ENCODE measurements around the gene GALNT12. TPM values are rescaled to one million over a fixed set of nuclear protein-coding genes. Genes with fewer than 3 reads are reported as not detected.

GALNT12 gene
- total RNA-seq, 1 experiment from 2014 or later: 52.9 TPM

DNA sequence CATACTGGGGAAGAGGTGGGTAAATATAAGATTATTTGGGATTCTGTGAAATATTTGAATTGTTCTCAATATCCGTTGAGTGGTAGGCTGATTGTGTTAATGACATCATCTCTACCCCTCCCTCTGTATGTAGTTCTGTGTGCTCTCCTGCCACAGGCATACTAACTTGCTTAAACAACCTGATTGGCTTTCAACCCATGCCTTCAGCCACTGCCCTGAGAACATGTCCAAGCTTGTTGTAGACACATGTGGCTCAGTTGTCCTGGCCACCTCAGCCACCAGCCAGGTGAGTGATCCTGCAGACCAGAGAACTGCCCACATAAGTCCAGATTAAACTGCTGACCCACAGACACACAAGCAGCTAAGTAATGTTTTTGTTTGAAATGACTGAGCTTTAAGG lies 42.2 kb upstream of the GALNT12 start:
- BruUV-seq (replicated peaks): no TSS peak
- H2AFZ ChIP-seq: no peak overlapping the region
- no peak overlapping the region for H3K27ac ChIP-seq
- H3F3A ChIP-seq (ENCODE audit: insufficient read depth, low read depth): peaks cover 6% of the 10 kb centered on the region
- H4K20me1 ChIP-seq (ENCODE audit: insufficient read depth): no peaks in the 10 kb centered on the region
- H3K79me2 ChIP-seq (ENCODE audit: low read depth): no peaks in the 10 kb centered on the region
- ChIA-PET CTCF (interaction anchor here (1.2 kb wide), 1 partner anchor 10 kb away, joined by 7 read pairs; no protein-coding TSS in a partner anchor), POLR2A (ENCODE audit: unreplicated experiment) (no interaction called here)
- no peak for DNase-seq
- no peak for TF ChIP-seq EZH2 (IDR thresholded peaks at IDR 0.05; ENCODE audit: low read depth)
- TF ChIP-seq, protein P1, sequence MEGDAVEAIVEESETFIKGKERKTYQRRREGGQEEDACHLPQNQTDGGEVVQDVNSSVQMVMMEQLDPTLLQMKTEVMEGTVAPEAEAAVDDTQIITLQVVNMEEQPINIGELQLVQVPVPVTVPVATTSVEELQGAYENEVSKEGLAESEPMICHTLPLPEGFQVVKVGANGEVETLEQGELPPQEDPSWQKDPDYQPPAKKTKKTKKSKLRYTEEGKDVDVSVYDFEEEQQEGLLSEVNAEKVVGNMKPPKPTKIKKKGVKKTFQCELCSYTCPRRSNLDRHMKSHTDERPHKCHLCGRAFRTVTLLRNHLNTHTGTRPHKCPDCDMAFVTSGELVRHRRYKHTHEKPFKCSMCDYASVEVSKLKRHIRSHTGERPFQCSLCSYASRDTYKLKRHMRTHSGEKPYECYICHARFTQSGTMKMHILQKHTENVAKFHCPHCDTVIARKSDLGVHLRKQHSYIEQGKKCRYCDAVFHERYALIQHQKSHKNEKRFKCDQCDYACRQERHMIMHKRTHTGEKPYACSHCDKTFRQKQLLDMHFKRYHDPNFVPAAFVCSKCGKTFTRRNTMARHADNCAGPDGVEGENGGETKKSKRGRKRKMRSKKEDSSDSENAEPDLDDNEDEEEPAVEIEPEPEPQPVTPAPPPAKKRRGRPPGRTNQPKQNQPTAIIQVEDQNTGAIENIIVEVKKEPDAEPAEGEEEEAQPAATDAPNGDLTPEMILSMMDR (conservative IDR thresholded peaks at IDR 0.05): no peak
- no peak overlapping the region for H3K4me3 ChIP-seq
- H3K27me3 ChIP-seq (ENCODE audit: insufficient read depth, low read depth): no peaks in the 10 kb centered on the region
- intact Hi-C loops (cut with micrococcal nuclease; ENCODE audit: unreplicated experiment): no loop called here
- H3K36me3 ChIP-seq (ENCODE audit: low read depth): peaks cover 50% of the 10 kb centered on the region
- H3K9me2 ChIP-seq (ENCODE audit: insufficient read depth): no peaks in the 10 kb centered on the region
- H3K4me1 ChIP-seq (replicated peaks; ENCODE audit: insufficient read depth): peaks cover 13% of the 10 kb centered on the region; the same call in 1 of the 2 replicates
- no peaks in the 10 kb centered on the region for H3K9me3 ChIP-seq (ENCODE audit: insufficient read depth, low read depth)
- no peak overlapping the region for H3K4me2 ChIP-seq

DNA sequence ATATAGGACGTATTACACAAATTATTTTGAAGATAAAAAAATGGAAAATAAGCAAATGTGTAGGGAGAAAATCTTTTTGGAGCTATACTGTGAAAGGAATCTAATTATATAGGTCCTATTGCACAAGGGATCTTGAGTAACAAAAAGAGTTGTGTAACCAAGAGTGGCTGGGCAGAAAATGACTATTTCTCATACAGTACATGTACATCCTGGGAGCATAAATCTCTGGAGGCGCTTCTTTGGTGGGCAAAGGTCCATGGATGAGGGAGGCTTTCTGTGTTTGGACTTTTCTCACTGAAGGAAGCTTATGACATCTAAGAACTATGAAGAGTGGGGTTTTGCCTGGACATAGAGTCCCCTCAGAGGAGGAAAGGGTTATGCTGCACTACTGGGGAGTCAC lies 40.9 kb upstream of the GALNT12 start:
- Histone ChIP-seq H3K9me3 (ENCODE audit: insufficient read depth, low read depth) (no peaks in the 10 kb centered on the region), H4K20me1 (ENCODE audit: insufficient read depth) (no peaks in the 10 kb centered on the region), H3K4me2 (no peak overlapping the region), H3K4me3 (no peak overlapping the region), H3K27me3 (ENCODE audit: insufficient read depth, low read depth) (no peaks in the 10 kb centered on the region), H3F3A (ENCODE audit: insufficient read depth, low read depth) (peaks cover 6% of the 10 kb centered on the region), H3K79me2 (ENCODE audit: low read depth) (no peaks in the 10 kb centered on the region), H2AFZ (no peak overlapping the region), H3K27ac (no peak overlapping the region), H3K36me3 (ENCODE audit: low read depth) (peaks cover 44% of the 10 kb centered on the region), H3K9me2 (ENCODE audit: insufficient read depth) (no peaks in the 10 kb centered on the region), H3K4me1 (replicated peaks; ENCODE audit: insufficient read depth) (peaks cover 13% of the 10 kb centered on the region; the same call in 1 of the 2 replicates)
- CTCF ChIA-PET: interaction anchor here (1.2 kb wide), 1 partner anchor 9 kb away, joined by 7 read pairs; no protein-coding TSS in a partner anchor
- intact Hi-C loops (cut with micrococcal nuclease; ENCODE audit: unreplicated experiment): no loop called here
- POLR2A ChIA-PET (ENCODE audit: unreplicated experiment): interaction anchor here (0.6 kb wide), 1 partner anchor 686 kb away, joined by 4 read pairs; no protein-coding TSS in a partner anchor
- no TSS peak for BruUV-seq (replicated peaks)
- TF ChIP-seq, protein P1 (conservative IDR thresholded peaks at IDR 0.05): no peak
- TF ChIP-seq EZH2 (IDR thresholded peaks at IDR 0.05; ENCODE audit: low read depth): no peak
- no peak for DNase-seq

DNA sequence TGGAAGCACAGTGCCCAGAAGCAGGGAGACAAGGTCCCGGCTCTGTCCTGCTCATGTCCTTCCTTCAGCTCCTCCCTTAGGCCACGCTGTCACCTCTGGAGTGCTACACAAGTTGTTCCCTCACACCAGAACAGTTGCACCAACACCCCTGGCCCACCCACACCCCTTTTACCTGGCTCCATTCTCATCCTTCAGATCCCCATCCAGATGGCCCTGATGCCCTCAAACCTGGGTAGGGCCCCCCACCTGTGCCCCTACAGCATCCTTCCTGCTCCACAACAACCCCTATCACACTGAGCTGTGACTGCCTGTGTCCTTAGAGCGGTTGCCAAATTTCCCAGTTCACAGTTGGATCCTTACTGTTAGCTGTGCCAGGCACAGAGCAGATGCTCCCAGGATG lies 40.3 kb upstream of the GALNT12 start:
- peaks cover 6% of the 10 kb centered on the region for H3F3A ChIP-seq (ENCODE audit: insufficient read depth, low read depth)
- H4K20me1 ChIP-seq (ENCODE audit: insufficient read depth): no peaks in the 10 kb centered on the region
- no peaks in the 10 kb centered on the region for H3K27me3 ChIP-seq (ENCODE audit: insufficient read depth, low read depth)
- DNase-seq: no peak
- POLR2A ChIA-PET (ENCODE audit: unreplicated experiment): interaction anchor here (0.6 kb wide), 1 partner anchor 686 kb away, joined by 4 read pairs; no protein-coding TSS in a partner anchor
- BruUV-seq (replicated peaks): no TSS peak
- peaks cover 13% of the 10 kb centered on the region; the same call in 1 of the 2 replicates for H3K4me1 ChIP-seq (replicated peaks; ENCODE audit: insufficient read depth)
- intact Hi-C loops (cut with micrococcal nuclease; ENCODE audit: unreplicated experiment): no loop called here
- no peak for TF ChIP-seq EZH2 (IDR thresholded peaks at IDR 0.05; ENCODE audit: low read depth)
- TF ChIP-seq, protein P1 (conservative IDR thresholded peaks at IDR 0.05): no peak
- H3K4me2 ChIP-seq: no peak overlapping the region
- no peaks in the 10 kb centered on the region for H3K79me2 ChIP-seq (ENCODE audit: low read depth)
- H3K4me3 ChIP-seq: no peak overlapping the region
- no peaks in the 10 kb centered on the region for H3K9me3 ChIP-seq (ENCODE audit: insufficient read depth, low read depth)
- H3K27ac ChIP-seq: no peak overlapping the region
- H3K36me3 ChIP-seq (ENCODE audit: low read depth): peaks cover 41% of the 10 kb centered on the region
- no peaks in the 10 kb centered on the region for H3K9me2 ChIP-seq (ENCODE audit: insufficient read depth)
- CTCF ChIA-PET: no interaction called here
- H2AFZ ChIP-seq: no peak overlapping the region

Data from PC-9 (cell line).